ENCODE results near the gene GCK.

The GCK gene

GRCh38 chr7:44194069-44194468, 4.8 kb upstream of the GCK start:
- TF ChIP-seq ZFX (IDR thresholded peaks at IDR 0.05; ENCODE audit: borderline replicate concordance) (no peak), CTCF (IDR thresholded peaks at IDR 0.05) (no peak)

DNA sequence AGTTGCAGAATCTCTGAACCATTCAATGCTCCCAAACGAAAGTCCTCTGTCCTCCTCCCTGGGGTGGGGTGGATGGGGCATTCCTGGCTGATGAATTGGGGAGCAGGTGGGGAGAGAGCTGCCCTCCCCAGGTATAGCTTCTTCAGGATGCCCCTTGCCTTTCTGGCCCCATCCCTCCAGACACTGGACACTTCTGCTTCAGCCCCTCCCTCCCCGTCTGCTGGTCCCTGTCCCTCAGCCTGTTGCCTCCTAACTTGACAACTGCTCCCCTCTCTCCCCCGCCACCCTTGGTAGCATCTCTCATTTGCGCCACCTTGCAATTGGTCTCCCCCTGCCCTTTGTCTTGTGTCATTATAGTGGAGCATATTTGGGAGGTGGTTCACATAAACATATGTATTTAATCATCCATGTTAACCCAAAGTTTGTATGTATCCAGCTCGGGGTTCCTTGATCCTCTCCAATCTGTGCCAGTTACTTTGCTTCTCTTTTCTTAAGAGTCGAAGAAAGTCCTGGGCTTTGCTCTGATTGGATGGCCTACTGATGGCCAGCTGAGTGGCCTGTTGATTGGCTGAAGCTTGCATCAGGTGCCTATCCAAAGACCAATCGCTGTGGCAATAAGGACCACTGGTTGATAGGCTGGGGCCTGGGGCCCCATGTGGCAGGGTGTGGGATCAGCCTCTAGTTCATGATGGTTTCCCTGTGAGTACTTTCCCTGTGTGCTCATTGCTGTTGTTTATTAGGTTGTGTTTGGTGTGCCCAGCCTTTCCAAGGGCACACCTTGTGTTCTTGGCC, 4.0 kb upstream of the GCK start:
- H3K27ac ChIP-seq = no peak overlapping the region
- TF ChIP-seq CTCF (IDR thresholded peaks at IDR 0.05) (no peak), ZFX (IDR thresholded peaks at IDR 0.05; ENCODE audit: borderline replicate concordance) (no peak)

More at GRCh38 chr7:44194069-44194468, 4.8 kb upstream of the GCK start:
- no peak overlapping the region for H3K27ac ChIP-seq

GRCh38 chr7:44191171-44191570, 1.9 kb upstream of the GCK start:
- H3K27ac ChIP-seq = no peak overlapping the region
- TF ChIP-seq ZFX (IDR thresholded peaks at IDR 0.05; ENCODE audit: borderline replicate concordance) (no peak), CTCF (IDR thresholded peaks at IDR 0.05) (no peak)

- no peak overlapping the region for H3K27ac ChIP-seq
- TF ChIP-seq CTCF (IDR thresholded peaks at IDR 0.05) = no peak
- TF ChIP-seq ZFX (IDR thresholded peaks at IDR 0.05; ENCODE audit: borderline replicate concordance) = no peak
These were observed 994 bp upstream of the GCK start for GRCh38 chr7:44189993-44190872.

GRCh38 chr7:44188480-44189225, 586 bp downstream of the GCK start:
- TF ChIP-seq ZFX (IDR thresholded peaks at IDR 0.05; ENCODE audit: borderline replicate concordance) (no peak), CTCF (IDR thresholded peaks at IDR 0.05) (no peak)
- H3K27ac ChIP-seq = no peak overlapping the region

DNA sequence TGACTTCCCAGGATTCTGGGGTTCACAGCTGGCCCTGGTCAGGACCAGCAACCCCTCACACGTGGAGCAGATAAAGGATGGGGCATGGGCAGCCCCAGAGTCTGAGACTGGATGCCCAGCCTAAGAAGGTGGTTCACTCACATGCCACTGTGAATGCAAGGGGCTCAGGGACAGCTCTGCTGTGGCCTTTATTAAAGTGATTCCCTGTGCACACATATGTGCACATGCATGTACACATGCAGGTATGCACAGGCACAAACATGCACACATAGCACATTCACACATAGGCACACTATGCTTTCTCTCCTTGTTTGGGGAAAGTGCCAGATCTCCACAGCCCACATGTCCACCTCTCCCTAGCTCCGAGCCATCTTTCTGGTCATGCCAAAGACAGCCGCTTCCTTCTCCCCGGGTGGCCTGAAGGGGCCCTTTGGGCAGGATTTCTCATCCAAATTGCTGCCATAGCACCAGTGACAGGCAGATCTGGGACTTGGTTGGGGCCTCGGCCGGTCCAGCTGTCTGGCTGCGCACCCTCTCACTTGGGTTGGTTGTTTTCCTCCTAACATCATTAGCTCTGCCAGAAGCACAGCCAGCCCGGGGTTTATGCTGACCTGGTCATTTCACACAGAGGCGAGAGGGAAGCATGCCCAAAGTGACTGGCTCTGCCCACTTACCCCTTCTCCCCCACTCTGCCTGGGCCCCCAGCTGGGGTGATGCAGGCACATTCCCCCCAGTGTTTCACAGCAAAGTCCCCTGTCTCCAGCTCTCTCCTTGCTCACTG, 1.4 kb downstream of the GCK start:
- TF ChIP-seq CTCF (IDR thresholded peaks at IDR 0.05) (no peak), ZFX (IDR thresholded peaks at IDR 0.05; ENCODE audit: borderline replicate concordance) (no peak)
- H3K27ac ChIP-seq = no peak overlapping the region

All from 22Rv1 (cell line).